Measurements from ENCODE around the gene ATP6V0E2. TPM values are rescaled to one million over a fixed set of nuclear protein-coding genes. Genes with fewer than 3 reads are reported as not detected.

ATP6V0E2 gene
- polyA plus RNA-seq, 2 of the 4 experiments (the other 2 are of a cell fraction), result 17.3 to 44.9 TPM

DNA sequence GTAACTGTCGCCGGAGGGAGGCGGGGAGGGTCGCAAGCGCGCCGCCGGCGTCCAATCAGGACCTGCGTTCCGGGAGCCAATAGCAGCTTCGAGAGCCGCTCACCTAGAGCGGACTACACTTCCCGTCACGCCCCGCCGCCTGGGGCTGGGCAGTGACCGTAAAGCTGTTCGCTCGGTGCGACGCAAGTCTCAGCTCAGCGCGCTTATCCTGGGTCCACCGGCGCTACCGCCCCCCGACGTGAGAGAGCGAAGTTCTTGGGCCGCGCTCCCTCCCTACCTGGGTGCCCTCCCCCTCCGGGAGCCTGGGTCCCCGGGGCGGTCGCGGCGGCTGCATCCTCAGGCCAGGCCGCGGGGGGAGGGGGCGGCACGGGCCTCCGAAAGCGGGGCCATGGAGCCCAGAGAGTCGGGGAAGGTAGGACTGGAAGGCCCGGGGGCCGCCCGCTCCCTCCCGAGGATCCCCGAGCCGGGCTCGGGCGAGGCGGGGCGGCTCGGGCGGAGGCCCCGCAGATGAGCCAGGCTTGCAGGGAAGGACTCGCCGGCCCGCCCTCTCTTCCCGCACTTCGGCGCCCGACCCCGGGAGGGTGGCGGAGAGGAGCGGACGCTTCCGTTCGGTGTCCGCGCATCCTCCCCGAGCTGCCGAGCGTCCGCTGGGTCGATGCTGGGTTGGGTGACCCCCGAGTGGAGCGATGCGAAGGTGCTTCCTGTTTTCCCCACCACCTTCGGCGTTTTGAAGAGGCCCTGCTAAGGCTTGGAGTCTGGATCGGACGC, 35.4 kb upstream of the ATP6V0E2 start, which contains the start of gene ZNF862 (continued):
- TF ChIP-seq, protein P1, sequence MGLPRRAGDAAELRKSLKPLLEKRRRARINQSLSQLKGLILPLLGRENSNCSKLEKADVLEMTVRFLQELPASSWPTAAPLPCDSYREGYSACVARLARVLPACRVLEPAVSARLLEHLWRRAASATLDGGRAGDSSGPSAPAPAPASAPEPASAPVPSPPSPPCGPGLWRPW (IDR thresholded peaks at IDR 0.05), result no peak
- TF ChIP-seq MYC (IDR thresholded peaks at IDR 0.05; ENCODE audit: borderline replicate concordance, low read length) (no peak), HOXB5 (CRISPR knock-in tag; IDR thresholded peaks at IDR 0.05) (no peak), CHD2 (IDR thresholded peaks at IDR 0.05; ENCODE audit: low read length, partially characterized antibody) (no peak), EHMT2 (IDR thresholded peaks at IDR 0.05; ENCODE audit: low read depth) (no peak), BHLHE40 (IDR thresholded peaks at IDR 0.05; ENCODE audit: low read depth, low read length) (no peak), FOSL2 (IDR thresholded peaks at IDR 0.05) (no peak), FOSL2 (CRISPR knock-in tag; IDR thresholded peaks at IDR 0.05) (no peak), ZNF302 (CRISPR knock-in tag; IDR thresholded peaks at IDR 0.05) (no peak), POLR2AphosphoS2 (conservative IDR thresholded peaks at IDR 0.05; ENCODE audit: low read length) (no peak), HDAC2 (IDR thresholded peaks at IDR 0.05) (no peak; the same call in 1 of the 2 replicates), PHF8 (IDR thresholded peaks at IDR 0.05; ENCODE audit: borderline replicate concordance, low read depth) (peak; percentile 85), RAD21 (conservative IDR thresholded peaks at IDR 0.05 in 1 of 2, IDR thresholded peaks at IDR 0.05 in 1 of 2) (0 out of 5 replicates have a peak, but pooled peaks of 1 of the 2 experiments have one; percentile 2), CHD4 (IDR thresholded peaks at IDR 0.05; ENCODE audit: borderline replicate concordance) (no peak), NFE2L2 (conservative IDR thresholded peaks at IDR 0.05; ENCODE audit: low read length) (no peak), CEBPB (IDR thresholded peaks at IDR 0.05) (no peak), TFCP2L1 (CRISPR knock-in tag; IDR thresholded peaks at IDR 0.05) (no peak), EP300 (IDR thresholded peaks at IDR 0.05) (no peak), HEYL (CRISPR knock-in tag; IDR thresholded peaks at IDR 0.05) (no peak), ZSCAN20 (CRISPR knock-in tag; IDR thresholded peaks at IDR 0.05) (no peak), KDM5A (IDR thresholded peaks at IDR 0.05) (no peak), NPAS2 (CRISPR knock-in tag; IDR thresholded peaks at IDR 0.05; ENCODE audit: borderline replicate concordance) (no peak), HOXB13 (CRISPR knock-in tag; IDR thresholded peaks at IDR 0.05; ENCODE audit: low read depth) (no peak)
- TF ChIP-seq, protein P2, sequence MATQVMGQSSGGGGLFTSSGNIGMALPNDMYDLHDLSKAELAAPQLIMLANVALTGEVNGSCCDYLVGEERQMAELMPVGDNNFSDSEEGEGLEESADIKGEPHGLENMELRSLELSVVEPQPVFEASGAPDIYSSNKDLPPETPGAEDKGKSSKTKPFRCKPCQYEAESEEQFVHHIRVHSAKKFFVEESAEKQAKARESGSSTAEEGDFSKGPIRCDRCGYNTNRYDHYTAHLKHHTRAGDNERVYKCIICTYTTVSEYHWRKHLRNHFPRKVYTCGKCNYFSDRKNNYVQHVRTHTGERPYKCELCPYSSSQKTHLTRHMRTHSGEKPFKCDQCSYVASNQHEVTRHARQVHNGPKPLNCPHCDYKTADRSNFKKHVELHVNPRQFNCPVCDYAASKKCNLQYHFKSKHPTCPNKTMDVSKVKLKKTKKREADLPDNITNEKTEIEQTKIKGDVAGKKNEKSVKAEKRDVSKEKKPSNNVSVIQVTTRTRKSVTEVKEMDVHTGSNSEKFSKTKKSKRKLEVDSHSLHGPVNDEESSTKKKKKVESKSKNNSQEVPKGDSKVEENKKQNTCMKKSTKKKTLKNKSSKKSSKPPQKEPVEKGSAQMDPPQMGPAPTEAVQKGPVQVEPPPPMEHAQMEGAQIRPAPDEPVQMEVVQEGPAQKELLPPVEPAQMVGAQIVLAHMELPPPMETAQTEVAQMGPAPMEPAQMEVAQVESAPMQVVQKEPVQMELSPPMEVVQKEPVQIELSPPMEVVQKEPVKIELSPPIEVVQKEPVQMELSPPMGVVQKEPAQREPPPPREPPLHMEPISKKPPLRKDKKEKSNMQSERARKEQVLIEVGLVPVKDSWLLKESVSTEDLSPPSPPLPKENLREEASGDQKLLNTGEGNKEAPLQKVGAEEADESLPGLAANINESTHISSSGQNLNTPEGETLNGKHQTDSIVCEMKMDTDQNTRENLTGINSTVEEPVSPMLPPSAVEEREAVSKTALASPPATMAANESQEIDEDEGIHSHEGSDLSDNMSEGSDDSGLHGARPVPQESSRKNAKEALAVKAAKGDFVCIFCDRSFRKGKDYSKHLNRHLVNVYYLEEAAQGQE (IDR thresholded peaks at IDR 0.05), result no peak
- TF ChIP-seq, protein P3, sequence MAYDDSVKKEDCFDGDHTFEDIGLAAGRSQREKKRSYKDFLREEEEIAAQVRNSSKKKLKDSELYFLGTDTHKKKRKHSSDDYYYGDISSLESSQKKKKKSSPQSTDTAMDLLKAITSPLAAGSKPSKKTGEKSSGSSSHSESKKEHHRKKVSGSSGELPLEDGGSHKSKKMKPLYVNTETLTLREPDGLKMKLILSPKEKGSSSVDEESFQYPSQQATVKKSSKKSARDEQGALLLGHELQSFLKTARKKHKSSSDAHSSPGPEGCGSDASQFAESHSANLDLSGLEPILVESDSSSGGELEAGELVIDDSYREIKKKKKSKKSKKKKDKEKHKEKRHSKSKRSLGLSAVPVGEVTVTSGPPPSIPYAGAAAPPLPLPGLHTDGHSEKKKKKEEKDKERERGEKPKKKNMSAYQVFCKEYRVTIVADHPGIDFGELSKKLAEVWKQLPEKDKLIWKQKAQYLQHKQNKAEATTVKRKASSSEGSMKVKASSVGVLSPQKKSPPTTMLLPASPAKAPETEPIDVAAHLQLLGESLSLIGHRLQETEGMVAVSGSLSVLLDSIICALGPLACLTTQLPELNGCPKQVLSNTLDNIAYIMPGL (CRISPR knock-in tag; IDR thresholded peaks at IDR 0.05; ENCODE audit: borderline replicate concordance), result no peak
- TF ChIP-seq, protein P4, sequence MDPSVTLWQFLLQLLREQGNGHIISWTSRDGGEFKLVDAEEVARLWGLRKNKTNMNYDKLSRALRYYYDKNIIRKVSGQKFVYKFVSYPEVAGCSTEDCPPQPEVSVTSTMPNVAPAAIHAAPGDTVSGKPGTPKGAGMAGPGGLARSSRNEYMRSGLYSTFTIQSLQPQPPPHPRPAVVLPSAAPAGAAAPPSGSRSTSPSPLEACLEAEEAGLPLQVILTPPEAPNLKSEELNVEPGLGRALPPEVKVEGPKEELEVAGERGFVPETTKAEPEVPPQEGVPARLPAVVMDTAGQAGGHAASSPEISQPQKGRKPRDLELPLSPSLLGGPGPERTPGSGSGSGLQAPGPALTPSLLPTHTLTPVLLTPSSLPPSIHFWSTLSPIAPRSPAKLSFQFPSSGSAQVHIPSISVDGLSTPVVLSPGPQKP (IDR thresholded peaks at IDR 0.05; ENCODE audit: low read depth, low read length), result no peak
- TF ChIP-seq, protein P5, sequence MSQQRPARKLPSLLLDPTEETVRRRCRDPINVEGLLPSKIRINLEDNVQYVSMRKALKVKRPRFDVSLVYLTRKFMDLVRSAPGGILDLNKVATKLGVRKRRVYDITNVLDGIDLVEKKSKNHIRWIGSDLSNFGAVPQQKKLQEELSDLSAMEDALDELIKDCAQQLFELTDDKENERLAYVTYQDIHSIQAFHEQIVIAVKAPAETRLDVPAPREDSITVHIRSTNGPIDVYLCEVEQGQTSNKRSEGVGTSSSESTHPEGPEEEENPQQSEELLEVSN (IDR thresholded peaks at IDR 0.05; ENCODE audit: borderline replicate concordance, low read depth), result 0 out of 2 replicates have a peak, but pooled peaks have one; percentile 19
- TF ChIP-seq, protein P6, sequence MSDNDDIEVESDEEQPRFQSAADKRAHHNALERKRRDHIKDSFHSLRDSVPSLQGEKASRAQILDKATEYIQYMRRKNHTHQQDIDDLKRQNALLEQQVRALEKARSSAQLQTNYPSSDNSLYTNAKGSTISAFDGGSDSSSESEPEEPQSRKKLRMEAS (IDR thresholded peaks at IDR 0.05), result peak; percentile 67
